ENCODE results near the gene SAP30BP. TPM values are rescaled to one million over a fixed set of nuclear protein-coding genes. Genes with fewer than 3 reads are reported as not detected.
A peak's percentile ranks its signal among the peaks of the same experiment; 100 is the strongest.

SAP30BP gene
- total RNA-seq, 2 experiments from 2014 or later: 112 to 113 TPM

DNA sequence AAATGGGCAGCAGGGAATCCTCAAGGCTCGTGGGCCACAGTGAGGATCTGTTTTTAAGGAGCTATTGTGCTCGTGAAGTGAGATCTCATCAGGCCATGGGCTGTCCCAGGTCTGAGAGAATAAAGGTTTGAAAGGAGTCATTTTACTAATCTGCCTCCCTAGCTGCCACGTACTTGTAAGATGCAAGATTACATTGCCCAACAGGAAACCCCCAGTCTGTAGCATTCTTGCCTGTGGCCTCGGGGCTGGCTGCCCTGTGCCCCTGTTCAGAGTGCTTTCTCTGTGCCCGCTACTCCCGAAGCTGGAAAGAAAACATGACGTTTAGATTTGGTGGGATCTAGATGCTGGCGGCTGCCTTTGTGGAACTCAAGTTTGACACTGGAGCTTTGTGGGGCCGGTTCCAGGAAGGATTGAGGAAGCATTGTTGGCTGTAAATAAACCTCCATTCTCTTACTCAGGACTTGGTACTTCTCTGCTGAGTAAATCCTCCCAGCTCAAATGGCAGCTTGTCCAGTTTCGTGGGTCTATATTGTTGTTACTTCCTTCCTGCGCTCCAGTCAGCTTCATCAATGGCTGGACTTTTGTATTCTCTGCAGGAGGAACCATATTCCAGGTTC is 21.2 kb downstream of the SAP30BP start:
- Mint-ChIP-seq H3K27ac (peak overlapping the region; percentile 87), H3K27me3 (no peaks in the 10 kb centered on the region), H3K4me1 (peaks cover 44% of the 10 kb centered on the region), H3K36me3 (peaks cover 10% of the 10 kb centered on the region), H3K9me3 (no peaks in the 10 kb centered on the region), H3K4me3 (peak overlapping the region; percentile 69)
- peak; percentile 15 for ATAC-seq (ENCODE audit: low read depth)
- POLR2A ChIA-PET: interaction anchor here (1.0 to 2.1 kb wide), 3 partner anchors 17 to 92 kb away, joined by 3 to 13 read pairs (median 5); partner anchors contain the start of genes RECQL5 and SAP30BP
- no peak for DNase-seq

DNA sequence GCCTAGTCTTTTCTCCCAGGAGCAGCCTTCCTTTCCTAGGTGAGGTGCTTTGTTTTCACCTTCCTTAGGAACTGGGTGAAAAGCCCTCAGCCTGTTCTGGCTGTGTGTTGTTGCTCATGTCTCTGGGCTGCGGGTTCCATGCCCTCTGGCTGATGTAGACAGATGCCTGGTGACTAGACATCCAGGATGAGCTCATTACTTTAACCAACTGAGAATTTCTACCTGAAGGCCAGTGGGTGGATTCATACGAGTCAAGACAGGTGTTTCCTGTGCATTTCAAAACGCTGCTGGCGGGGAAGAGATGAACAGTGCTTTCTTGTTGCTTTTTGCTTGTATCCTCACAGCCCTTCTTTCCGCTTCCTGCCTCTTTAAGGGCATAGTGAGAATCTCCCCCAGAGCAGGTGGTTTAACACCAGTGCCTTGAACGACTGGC is 22.3 kb downstream of the SAP30BP start:
- peak overlapping the region; percentile 87 for H3K27ac Mint-ChIP-seq
- H3K4me1 Mint-ChIP-seq: peaks cover 42% of the 10 kb centered on the region
- POLR2A ChIA-PET: interaction anchor here (2.1 kb wide), 1 partner anchor 22 kb away, joined by 13 read pairs; the partner anchor contains the start of genes RECQL5 and SAP30BP
- ATAC-seq (ENCODE audit: low read depth) (peak; percentile 90), DNase-seq (peak; percentile 39)
- no peaks in the 10 kb centered on the region for H3K27me3 Mint-ChIP-seq
- peaks cover 10% of the 10 kb centered on the region for H3K36me3 Mint-ChIP-seq
- peak overlapping the region; percentile 69 for H3K4me3 Mint-ChIP-seq
- no peaks in the 10 kb centered on the region for H3K9me3 Mint-ChIP-seq

DNA sequence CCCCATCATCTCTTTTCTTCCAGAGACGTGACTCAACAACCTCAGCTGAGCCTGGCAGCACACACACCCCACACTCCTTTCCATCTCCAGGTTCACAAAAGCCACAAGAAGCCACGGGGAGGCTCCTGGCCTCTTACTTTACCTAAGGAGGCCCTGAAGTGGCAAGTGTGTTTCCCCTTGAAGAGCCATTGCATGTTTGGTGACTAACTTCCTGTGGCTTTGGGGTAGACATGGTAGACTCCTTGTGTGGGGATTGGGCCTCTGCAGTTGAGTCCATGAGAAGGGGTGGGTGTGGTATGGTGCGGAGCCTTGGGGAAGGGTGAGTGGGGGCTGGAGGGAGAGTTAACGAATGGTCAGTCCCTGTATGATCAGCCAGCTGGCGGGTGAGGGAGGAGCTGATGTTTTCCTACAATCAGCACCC is 24.2 kb downstream of the SAP30BP start:
- H3K36me3 Mint-ChIP-seq: peaks cover 14% of the 10 kb centered on the region

DNA sequence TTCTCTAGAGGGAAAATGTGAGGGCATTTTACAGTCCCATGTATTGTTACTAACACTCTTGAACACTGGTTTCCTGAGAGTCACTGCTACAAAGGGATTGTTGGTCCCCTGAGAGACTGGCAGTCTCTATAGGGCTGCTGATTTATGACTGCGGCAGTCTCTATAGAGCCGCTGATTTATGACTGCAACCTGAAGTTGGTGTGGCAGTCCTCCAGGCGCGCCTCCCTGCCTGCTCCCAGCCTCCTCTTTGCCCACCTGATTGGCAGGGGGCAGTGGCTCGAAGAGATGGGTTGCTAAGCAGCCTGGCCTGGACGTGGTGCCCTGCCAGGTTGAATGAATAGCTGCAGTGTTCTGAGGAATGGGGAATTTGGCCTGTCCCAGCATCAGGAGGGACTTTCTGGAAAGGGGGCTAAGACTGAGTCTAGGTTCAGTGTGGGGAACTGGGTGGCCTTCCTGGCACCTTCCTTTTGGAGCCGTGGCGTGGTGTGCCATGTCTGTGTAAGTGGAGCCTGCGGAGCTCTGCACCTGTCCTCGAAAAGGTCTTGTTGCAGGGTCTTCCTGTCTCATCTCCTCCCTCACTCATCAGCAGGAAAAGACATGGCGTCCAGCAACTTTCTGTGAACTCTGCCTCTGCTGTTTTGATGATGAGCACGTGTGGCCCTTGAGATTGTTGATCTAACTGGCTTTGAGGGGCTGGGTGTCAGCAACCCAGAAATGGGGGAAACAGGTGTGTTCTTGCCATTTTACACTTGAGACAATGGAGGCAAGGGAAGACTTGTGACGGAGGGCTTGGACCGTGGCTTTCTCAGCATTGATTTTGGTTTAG is 24.9 kb downstream of the SAP30BP start:
- Mint-ChIP-seq H3K9me3 (no peaks in the 10 kb centered on the region), H3K27ac (peak overlapping the region; percentile 74), H3K4me3 (no peak overlapping the region), H3K4me1 (peaks cover 41% of the 10 kb centered on the region), H3K36me3 (peaks cover 14% of the 10 kb centered on the region), H3K27me3 (no peaks in the 10 kb centered on the region)
- ATAC-seq (ENCODE audit: low read depth) (no peak), DNase-seq (no peak)
- POLR2A ChIA-PET: no interaction called here

More for the DNA sequence above, 24.2 kb downstream of the SAP30BP start:
- peaks cover 41% of the 10 kb centered on the region for H3K4me1 Mint-ChIP-seq
- no peaks in the 10 kb centered on the region for H3K9me3 Mint-ChIP-seq
- POLR2A ChIA-PET: interaction anchor here (0.6 kb wide), 1 partner anchor 57 kb away, joined by 3 read pairs; no protein-coding TSS in a partner anchor
- no peaks in the 10 kb centered on the region for H3K27me3 Mint-ChIP-seq
- peak overlapping the region; percentile 74 for H3K27ac Mint-ChIP-seq
- H3K4me3 Mint-ChIP-seq: peak overlapping the region; percentile 49
- ATAC-seq (ENCODE audit: low read depth) (peak; percentile 37), DNase-seq (peak; percentile 40)

DNA sequence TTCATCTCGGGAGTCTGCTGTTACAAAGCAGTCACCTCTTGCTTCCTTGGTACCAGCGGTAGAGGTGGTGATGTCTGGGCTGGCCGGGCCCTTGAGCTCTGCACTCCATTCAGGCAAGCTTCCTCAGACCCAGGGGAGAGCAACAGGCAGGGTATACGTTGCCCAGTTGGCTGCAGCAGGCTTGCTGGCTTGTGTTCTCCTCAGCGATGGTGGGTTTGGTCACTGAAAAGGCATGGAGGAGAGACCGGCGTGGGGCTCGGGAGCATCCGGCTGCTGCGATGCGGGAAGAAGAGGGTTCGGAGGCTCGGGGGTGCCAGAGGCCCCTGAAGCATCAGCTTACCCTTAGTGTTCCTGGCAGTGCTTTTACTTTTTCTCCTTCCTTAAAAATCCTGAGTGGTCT is 25.8 kb downstream of the SAP30BP start:
- POLR2A ChIA-PET: no interaction called here
- Mint-ChIP-seq H3K4me1 (peaks cover 35% of the 10 kb centered on the region), H3K36me3 (peaks cover 10% of the 10 kb centered on the region), H3K27me3 (no peaks in the 10 kb centered on the region), H3K9me3 (no peaks in the 10 kb centered on the region), H3K4me3 (no peak overlapping the region), H3K27ac (no peak overlapping the region)
- DNase-seq (no peak), ATAC-seq (ENCODE audit: low read depth) (no peak)

DNA sequence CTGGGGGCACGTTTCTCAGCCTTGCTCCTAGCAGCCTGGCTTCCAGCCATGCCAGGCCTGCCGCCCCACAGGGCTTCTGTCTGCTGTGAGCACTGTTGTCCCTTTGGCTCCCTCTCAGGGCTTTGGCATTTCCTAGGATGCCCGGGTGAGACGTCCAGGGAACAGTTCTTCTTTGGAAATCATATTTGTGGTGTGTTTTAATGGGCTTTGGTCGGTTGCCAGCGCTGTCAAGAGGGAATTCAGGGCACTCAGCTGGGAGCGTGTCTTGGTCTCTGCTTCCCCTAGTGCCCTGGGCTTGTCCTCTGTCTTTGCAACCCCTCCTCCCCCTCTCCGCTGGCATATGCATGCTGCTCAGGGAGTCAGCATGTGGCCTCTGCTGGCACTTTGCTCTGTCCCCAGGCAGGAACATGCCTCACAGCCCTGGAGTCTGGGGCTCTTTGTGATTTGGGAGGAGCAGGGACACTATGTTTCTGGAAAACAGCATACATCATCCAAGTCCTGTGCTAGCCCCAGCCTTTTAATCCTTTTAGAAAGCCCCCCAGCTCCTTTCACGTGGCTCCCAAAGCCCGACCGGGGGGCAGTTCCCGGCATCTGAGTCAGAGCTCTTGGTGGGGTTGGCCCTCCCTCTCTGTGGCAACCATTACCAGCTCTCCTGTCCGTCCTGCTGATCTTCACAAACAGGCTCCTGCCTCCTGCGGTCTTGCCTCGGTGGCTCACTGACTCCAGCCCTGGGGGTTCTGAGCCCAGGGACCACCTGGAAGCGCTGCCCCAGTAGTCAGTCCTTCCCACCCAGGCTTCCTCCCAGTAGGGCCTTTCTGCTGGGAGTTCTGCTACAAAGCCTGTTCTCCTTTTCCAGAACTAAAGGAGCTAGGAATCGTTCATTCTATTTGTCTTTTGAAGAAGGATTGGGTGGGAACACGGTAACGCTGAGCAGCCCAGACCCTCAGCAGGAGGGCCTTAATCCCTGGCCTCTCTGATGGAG is 26.7 kb downstream of the SAP30BP start:
- POLR2A ChIA-PET: no interaction called here
- H3K4me1 Mint-ChIP-seq: peaks cover 27% of the 10 kb centered on the region
- H3K4me3 Mint-ChIP-seq: no peak overlapping the region
- H3K9me3 Mint-ChIP-seq: no peaks in the 10 kb centered on the region
- DNase-seq: no peak
- peaks cover 10% of the 10 kb centered on the region for H3K36me3 Mint-ChIP-seq
- no peak overlapping the region for H3K27ac Mint-ChIP-seq
- no peaks in the 10 kb centered on the region for H3K27me3 Mint-ChIP-seq
- no peak for ATAC-seq (ENCODE audit: low read depth)

DNA sequence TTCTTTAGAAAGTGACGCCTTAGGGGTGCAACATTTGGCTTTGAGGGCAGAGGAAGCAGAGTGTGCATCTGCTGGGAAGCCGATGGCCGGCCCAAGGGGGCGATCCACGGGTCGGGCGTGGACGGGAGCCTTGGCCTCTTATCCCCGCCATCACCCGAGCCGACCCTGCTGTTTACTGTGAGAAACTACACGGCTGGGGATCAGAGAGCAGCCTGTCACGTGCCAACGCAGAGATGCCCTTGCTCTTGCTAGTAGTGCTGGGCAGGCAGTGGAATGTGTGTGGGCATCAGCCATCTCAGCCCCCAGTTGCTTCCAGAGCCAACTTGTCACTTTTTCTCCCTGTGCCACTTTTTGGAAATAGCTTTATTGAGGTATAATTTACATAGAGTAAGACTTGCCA is 27.4 kb downstream of the SAP30BP start:
- H3K27ac Mint-ChIP-seq: no peak overlapping the region
- DNase-seq: no peak
- H3K36me3 Mint-ChIP-seq: peaks cover 12% of the 10 kb centered on the region
- no peak overlapping the region for H3K4me3 Mint-ChIP-seq
- no peak for ATAC-seq (ENCODE audit: low read depth)
- POLR2A ChIA-PET: no interaction called here
- H3K27me3 Mint-ChIP-seq: no peaks in the 10 kb centered on the region
- H3K4me1 Mint-ChIP-seq: peaks cover 19% of the 10 kb centered on the region
- H3K9me3 Mint-ChIP-seq: no peaks in the 10 kb centered on the region

DNA sequence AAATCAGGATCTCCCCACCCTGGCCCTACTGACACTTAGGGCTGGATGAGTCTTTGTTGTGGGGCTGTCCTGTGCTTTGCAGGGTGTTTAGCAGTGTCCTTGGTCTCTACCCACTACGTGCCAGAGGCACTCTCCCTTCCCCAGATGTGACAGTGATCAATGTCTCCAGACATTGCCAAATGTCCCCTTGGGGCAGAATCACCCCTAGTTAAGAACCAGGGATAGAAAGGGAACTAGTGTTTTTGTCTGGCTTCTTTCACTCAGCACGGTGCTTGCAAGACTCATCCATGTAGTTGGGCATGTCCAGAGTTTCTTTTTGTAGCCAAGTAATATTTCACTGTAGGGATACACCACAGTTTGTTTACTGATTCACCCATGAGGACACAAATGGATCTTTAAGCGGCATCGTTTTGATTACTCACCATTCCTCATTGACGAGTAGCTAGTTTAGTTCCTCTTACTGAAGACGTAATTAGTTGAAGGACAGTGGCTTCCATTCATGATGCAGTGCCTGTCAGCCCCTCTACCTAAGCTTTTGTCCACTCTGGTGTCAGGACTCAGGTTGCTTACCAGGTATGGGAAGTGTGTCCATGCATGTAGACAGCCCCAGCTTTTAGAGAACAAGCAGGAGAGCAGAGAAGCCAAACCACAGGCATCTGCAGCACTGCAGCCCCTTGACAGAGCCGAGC is 28.1 kb downstream of the SAP30BP start:
- Mint-ChIP-seq H3K36me3 (peaks cover 12% of the 10 kb centered on the region), H3K4me1 (peaks cover 14% of the 10 kb centered on the region), H3K9me3 (no peaks in the 10 kb centered on the region), H3K4me3 (no peak overlapping the region), H3K27me3 (no peaks in the 10 kb centered on the region), H3K27ac (no peak overlapping the region)
- ATAC-seq (ENCODE audit: low read depth): no peak
- POLR2A ChIA-PET: no interaction called here
- no peak for DNase-seq

DNA sequence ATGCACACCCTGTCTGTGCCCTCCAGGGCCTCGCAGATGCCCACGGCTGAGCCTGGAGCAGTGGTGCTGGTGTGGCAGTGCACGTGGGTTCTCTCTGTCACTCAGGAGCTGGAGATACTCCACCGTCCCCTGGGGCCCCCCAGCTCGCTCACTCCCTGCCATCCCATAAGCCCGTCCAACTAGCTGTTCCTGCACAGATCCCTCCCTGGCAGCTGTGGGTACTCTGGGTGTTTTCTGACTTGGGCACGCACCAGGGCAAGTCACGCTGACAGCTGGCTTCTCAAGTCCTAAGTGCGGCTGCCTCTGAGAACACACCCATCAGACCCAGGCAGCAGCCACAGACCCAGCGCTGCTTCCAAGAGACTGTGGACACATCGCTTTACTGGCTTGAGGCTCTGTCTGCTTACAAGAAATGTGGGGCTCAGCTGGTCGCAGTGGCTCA is 28.7 kb downstream of the SAP30BP start:
- no peaks in the 10 kb centered on the region for H3K27me3 Mint-ChIP-seq
- H3K4me3 Mint-ChIP-seq: no peak overlapping the region
- peaks cover 8% of the 10 kb centered on the region for H3K4me1 Mint-ChIP-seq
- POLR2A ChIA-PET: no interaction called here
- DNase-seq: no peak
- no peak overlapping the region for H3K27ac Mint-ChIP-seq
- ATAC-seq (ENCODE audit: low read depth): no peak
- peaks cover 16% of the 10 kb centered on the region for H3K36me3 Mint-ChIP-seq
- no peaks in the 10 kb centered on the region for H3K9me3 Mint-ChIP-seq

DNA sequence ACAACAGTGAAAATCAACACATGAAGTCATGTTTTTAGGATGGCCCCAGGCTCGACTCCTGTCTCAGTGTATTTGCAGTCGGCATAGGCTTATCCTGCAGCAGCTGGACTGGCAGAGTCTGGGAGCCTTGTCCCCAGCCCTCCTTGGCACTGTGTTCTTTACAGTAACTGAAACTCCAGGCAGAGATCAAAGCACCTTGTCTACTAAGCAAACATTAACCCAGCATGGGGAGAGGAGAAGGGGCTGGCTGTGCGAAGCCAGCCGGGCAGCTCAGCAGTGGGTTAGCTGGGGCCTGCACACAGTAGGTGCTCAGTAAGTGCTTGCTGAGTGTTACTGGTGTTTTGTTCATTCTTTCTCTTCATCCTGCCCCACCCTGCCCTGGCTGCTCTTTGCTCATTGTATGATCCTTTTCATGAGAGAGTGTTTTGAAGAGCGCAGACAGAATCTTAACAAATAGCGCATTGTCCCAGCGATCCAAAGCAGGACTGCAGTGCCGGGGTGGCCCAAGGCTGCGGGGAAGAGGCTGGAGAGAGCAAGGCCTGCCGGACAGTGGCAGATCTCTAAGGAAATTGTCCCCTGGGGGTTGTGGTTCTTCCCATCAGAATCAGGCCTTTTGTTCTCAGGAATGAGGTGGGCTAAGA is 30.6 kb downstream of the SAP30BP start:
- no peak overlapping the region for H3K4me3 Mint-ChIP-seq
- no peaks in the 10 kb centered on the region for H3K9me3 Mint-ChIP-seq
- DNase-seq (no peak), ATAC-seq (ENCODE audit: low read depth) (no peak)
- POLR2A ChIA-PET: no interaction called here
- H3K27me3 Mint-ChIP-seq: no peaks in the 10 kb centered on the region
- H3K4me1 Mint-ChIP-seq: no peaks in the 10 kb centered on the region
- peak overlapping the region; percentile 3 for H3K27ac Mint-ChIP-seq
- H3K36me3 Mint-ChIP-seq: peaks cover 11% of the 10 kb centered on the region

DNA sequence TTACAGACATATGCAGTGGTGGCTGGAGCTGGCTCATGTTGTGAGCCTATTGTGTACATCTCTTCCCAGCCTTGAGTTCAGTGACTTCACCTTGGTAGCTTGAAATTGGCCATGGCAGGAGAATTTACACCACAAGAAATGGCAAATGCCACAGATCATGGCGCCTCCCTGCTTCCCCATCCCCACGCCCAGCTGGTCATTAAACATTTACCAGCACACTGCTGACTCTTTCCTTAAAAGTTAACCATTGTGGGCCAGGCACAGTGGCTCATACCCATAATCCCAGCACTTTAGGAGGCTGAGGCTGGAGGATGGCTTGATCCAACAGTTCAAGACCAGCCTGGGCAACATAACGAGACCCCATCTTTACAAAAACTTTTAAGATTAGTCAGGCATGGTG is 31.5 kb downstream of the SAP30BP start:
- no peak overlapping the region for H3K4me3 Mint-ChIP-seq
- H3K9me3 Mint-ChIP-seq: no peaks in the 10 kb centered on the region
- POLR2A ChIA-PET: no interaction called here
- no peaks in the 10 kb centered on the region for H3K4me1 Mint-ChIP-seq
- no peak overlapping the region for H3K27ac Mint-ChIP-seq
- peaks cover 11% of the 10 kb centered on the region for H3K36me3 Mint-ChIP-seq
- ATAC-seq (ENCODE audit: low read depth) (no peak), DNase-seq (no peak)
- no peaks in the 10 kb centered on the region for H3K27me3 Mint-ChIP-seq

DNA sequence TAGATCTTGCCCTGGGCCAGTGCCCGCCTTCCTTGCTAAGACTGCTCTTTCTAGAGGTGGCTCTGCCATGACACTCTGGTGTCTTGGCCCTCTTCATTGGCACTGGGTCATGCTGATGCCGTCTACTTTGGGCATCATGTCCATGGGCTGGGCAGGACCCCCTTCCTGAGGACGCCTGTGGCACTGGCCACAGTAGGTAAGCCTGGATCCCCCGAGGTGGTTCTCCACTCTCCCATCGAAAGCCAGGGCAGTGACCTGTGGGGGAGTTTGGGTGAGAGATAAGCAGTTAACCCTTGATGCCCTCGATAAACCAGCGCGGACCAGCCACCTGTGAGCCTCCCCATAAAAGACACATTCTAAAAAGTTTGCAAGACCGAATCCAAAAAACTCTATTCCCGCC is 34.1 kb downstream of the SAP30BP start:
- DNase-seq (no peak), ATAC-seq (ENCODE audit: low read depth) (no peak)
- Mint-ChIP-seq H3K36me3 (peaks cover 12% of the 10 kb centered on the region), H3K9me3 (no peaks in the 10 kb centered on the region), H3K4me3 (no peak overlapping the region), H3K27me3 (no peaks in the 10 kb centered on the region), H3K4me1 (no peaks in the 10 kb centered on the region), H3K27ac (no peak overlapping the region)
- POLR2A ChIA-PET: no interaction called here

Measured in activated naive CD8-positive, alpha-beta T cell treated with anti-CD3 and anti-CD28 coated beads, Interleukin-2, amount 10 ng/mL, durations not matched to agents 7 days and 5 days (primary cell).